ENCODE measurements around the gene ALK. TPM values are rescaled to one million over a fixed set of nuclear protein-coding genes. Genes with fewer than 3 reads are reported as not detected.

Gene ALK
- total RNA-seq, 1 donor from 2014 or later, result not detected

- Mint-ChIP-seq H3K27me3 (ENCODE audit: insufficient read depth) (no peaks in the 10 kb centered on the region), H3K9me3 (no peaks in the 10 kb centered on the region), H3K27ac (no peak overlapping the region), H3K4me1 (ENCODE audit: low read depth) (no peaks in the 10 kb centered on the region), H3K36me3 (ENCODE audit: low read depth) (peaks cover 13% of the 10 kb centered on the region), H3K4me3 (no peak overlapping the region)
- intact Hi-C loops (cut with micrococcal nuclease), result no loop called here
- DNase-seq (ENCODE audit: low spot score), result no peak
Observed at GRCh38 chr2:29186817-29187216, 734.6 kb downstream of the ALK start.

GRCh38 chr2:29184531-29184930 is 736.9 kb downstream of the ALK start:
- Mint-ChIP-seq H3K27me3 (ENCODE audit: insufficient read depth) (no peaks in the 10 kb centered on the region), H3K27ac (no peak overlapping the region), H3K4me1 (ENCODE audit: low read depth) (no peaks in the 10 kb centered on the region), H3K9me3 (no peaks in the 10 kb centered on the region), H3K4me3 (no peak overlapping the region), H3K36me3 (ENCODE audit: low read depth) (peaks cover 22% of the 10 kb centered on the region)
- DNase-seq (ENCODE audit: low spot score), result no peak
- intact Hi-C loops (cut with micrococcal nuclease), result no loop called here

- H3K27ac Mint-ChIP-seq, result no peak overlapping the region
- DNase-seq (ENCODE audit: low spot score), result no peak
- H3K27me3 Mint-ChIP-seq (ENCODE audit: insufficient read depth), result no peaks in the 10 kb centered on the region
- intact Hi-C loops (cut with micrococcal nuclease), result no loop called here
- H3K36me3 Mint-ChIP-seq (ENCODE audit: low read depth), result peaks cover 19% of the 10 kb centered on the region
- no peak overlapping the region for H3K4me3 Mint-ChIP-seq
- H3K9me3 Mint-ChIP-seq, result no peaks in the 10 kb centered on the region
- H3K4me1 Mint-ChIP-seq (ENCODE audit: low read depth), result no peaks in the 10 kb centered on the region
Observed at GRCh38 chr2:29182920-29183319, 738.5 kb downstream of the ALK start.

- H3K4me1 Mint-ChIP-seq (ENCODE audit: low read depth), result no peaks in the 10 kb centered on the region
- no peak for DNase-seq (ENCODE audit: low spot score)
- H3K9me3 Mint-ChIP-seq, result no peaks in the 10 kb centered on the region
- H3K27ac Mint-ChIP-seq, result no peak overlapping the region
- H3K27me3 Mint-ChIP-seq (ENCODE audit: insufficient read depth), result no peaks in the 10 kb centered on the region
- no peak overlapping the region for H3K4me3 Mint-ChIP-seq
- intact Hi-C loops (cut with micrococcal nuclease), result no loop called here
- H3K36me3 Mint-ChIP-seq (ENCODE audit: low read depth), result peaks cover 14% of the 10 kb centered on the region
Observed at GRCh38 chr2:29182334-29182733, 739.1 kb downstream of the ALK start.

GRCh38 chr2:29175338-29175737 is 746.0 kb downstream of the ALK start:
- Mint-ChIP-seq H3K4me3 (no peak overlapping the region), H3K36me3 (ENCODE audit: low read depth) (peaks cover 27% of the 10 kb centered on the region), H3K9me3 (no peaks in the 10 kb centered on the region), H3K4me1 (ENCODE audit: low read depth) (no peaks in the 10 kb centered on the region), H3K27ac (no peak overlapping the region), H3K27me3 (ENCODE audit: insufficient read depth) (no peaks in the 10 kb centered on the region)
- intact Hi-C loops (cut with micrococcal nuclease), result loop anchor here (2.0 kb wide), 1 partner anchor 27 kb away; no protein-coding TSS in a partner anchor
- DNase-seq (ENCODE audit: low spot score), result no peak

- intact Hi-C loops (cut with micrococcal nuclease), result loop anchor here (2.0 kb wide), 1 partner anchor 26 kb away; no protein-coding TSS in a partner anchor
- no peak for DNase-seq (ENCODE audit: low spot score)
- H3K4me3 Mint-ChIP-seq, result no peak overlapping the region
- no peaks in the 10 kb centered on the region for H3K9me3 Mint-ChIP-seq
- H3K4me1 Mint-ChIP-seq (ENCODE audit: low read depth), result no peaks in the 10 kb centered on the region
- no peaks in the 10 kb centered on the region for H3K27me3 Mint-ChIP-seq (ENCODE audit: insufficient read depth)
- H3K36me3 Mint-ChIP-seq (ENCODE audit: low read depth), result peaks cover 29% of the 10 kb centered on the region
- H3K27ac Mint-ChIP-seq, result no peak overlapping the region
Observed at GRCh38 chr2:29174937-29175336, 746.4 kb downstream of the ALK start.

- peaks cover 21% of the 10 kb centered on the region for H3K36me3 Mint-ChIP-seq (ENCODE audit: low read depth)
- H3K27me3 Mint-ChIP-seq (ENCODE audit: insufficient read depth), result no peaks in the 10 kb centered on the region
- no peak for DNase-seq (ENCODE audit: low spot score)
- H3K9me3 Mint-ChIP-seq, result no peaks in the 10 kb centered on the region
- H3K27ac Mint-ChIP-seq, result no peak overlapping the region
- H3K4me1 Mint-ChIP-seq (ENCODE audit: low read depth), result no peaks in the 10 kb centered on the region
- intact Hi-C loops (cut with micrococcal nuclease), result no loop called here
- H3K4me3 Mint-ChIP-seq, result no peak overlapping the region
Observed at GRCh38 chr2:29166242-29167039, 754.9 kb downstream of the ALK start.

- intact Hi-C loops (cut with micrococcal nuclease), result no loop called here
- peaks cover 20% of the 10 kb centered on the region for H3K36me3 Mint-ChIP-seq (ENCODE audit: low read depth)
Observed at GRCh38 chr2:29165362-29166241, 755.8 kb downstream of the ALK start.

GRCh38 chr2:29164091-29164846 is 757.1 kb downstream of the ALK start:
- DNase-seq (ENCODE audit: low spot score), result no peak
- peaks cover 16% of the 10 kb centered on the region for H3K36me3 Mint-ChIP-seq (ENCODE audit: low read depth)
- no peaks in the 10 kb centered on the region for H3K27me3 Mint-ChIP-seq (ENCODE audit: insufficient read depth)
- no peak overlapping the region for H3K4me3 Mint-ChIP-seq
- H3K9me3 Mint-ChIP-seq, result no peaks in the 10 kb centered on the region
- intact Hi-C loops (cut with micrococcal nuclease), result no loop called here
- no peak overlapping the region for H3K27ac Mint-ChIP-seq
- H3K4me1 Mint-ChIP-seq (ENCODE audit: low read depth), result no peaks in the 10 kb centered on the region

More at GRCh38 chr2:29165362-29166241, 755.8 kb downstream of the ALK start:
- no peaks in the 10 kb centered on the region for H3K27me3 Mint-ChIP-seq (ENCODE audit: insufficient read depth)
- no peaks in the 10 kb centered on the region for H3K9me3 Mint-ChIP-seq
- H3K4me3 Mint-ChIP-seq, result no peak overlapping the region
- H3K27ac Mint-ChIP-seq, result no peak overlapping the region
- DNase-seq (ENCODE audit: low spot score), result no peak
- no peaks in the 10 kb centered on the region for H3K4me1 Mint-ChIP-seq (ENCODE audit: low read depth)

- no peak overlapping the region for H3K27ac Mint-ChIP-seq
- no peak for DNase-seq (ENCODE audit: low spot score)
- no peaks in the 10 kb centered on the region for H3K27me3 Mint-ChIP-seq (ENCODE audit: insufficient read depth)
- H3K36me3 Mint-ChIP-seq (ENCODE audit: low read depth), result peaks cover 29% of the 10 kb centered on the region
- intact Hi-C loops (cut with micrococcal nuclease), result no loop called here
- H3K4me3 Mint-ChIP-seq, result no peak overlapping the region
- no peaks in the 10 kb centered on the region for H3K9me3 Mint-ChIP-seq
- no peaks in the 10 kb centered on the region for H3K4me1 Mint-ChIP-seq (ENCODE audit: low read depth)
Observed at GRCh38 chr2:29162204-29162928, 759.0 kb downstream of the ALK start.

- H3K4me1 Mint-ChIP-seq (ENCODE audit: low read depth), result no peaks in the 10 kb centered on the region
- peaks cover 39% of the 10 kb centered on the region for H3K36me3 Mint-ChIP-seq (ENCODE audit: low read depth)
- H3K27me3 Mint-ChIP-seq (ENCODE audit: insufficient read depth), result no peaks in the 10 kb centered on the region
- H3K27ac Mint-ChIP-seq, result no peak overlapping the region
- DNase-seq (ENCODE audit: low spot score), result no peak
- no peak overlapping the region for H3K4me3 Mint-ChIP-seq
- intact Hi-C loops (cut with micrococcal nuclease), result no loop called here
- H3K9me3 Mint-ChIP-seq, result no peaks in the 10 kb centered on the region
Observed at GRCh38 chr2:29160184-29160583, 761.2 kb downstream of the ALK start.

GRCh38 chr2:29159125-29159524 is 762.3 kb downstream of the ALK start:
- Mint-ChIP-seq H3K27me3 (ENCODE audit: insufficient read depth) (no peaks in the 10 kb centered on the region), H3K4me1 (ENCODE audit: low read depth) (no peaks in the 10 kb centered on the region), H3K27ac (no peak overlapping the region), H3K4me3 (no peak overlapping the region), H3K36me3 (ENCODE audit: low read depth) (peaks cover 47% of the 10 kb centered on the region), H3K9me3 (no peaks in the 10 kb centered on the region)
- DNase-seq (ENCODE audit: low spot score), result no peak
- intact Hi-C loops (cut with micrococcal nuclease), result no loop called here
